Stimulated activated effector memory CD8-positive, alpha-beta T cell treated with anti-CD3 and anti-CD28 coated beads, Interleukin-12 subunit alpha, Interleukin-12 subunit beta, amount 100 ng/mL, for 72 hours (primary cell): Measurements from ENCODE around the gene ENO3.
A peak's percentile ranks its signal among the peaks of the same experiment; 100 is the strongest.

ENCODE experiments used
- ATAC-seq: fragments of 150-1000 bp; cut with Tn5 transposase; 2 replicates; pipeline ENCODE4 v1.10.0; 2021
- DNase-seq, 2 donors: peaks; one replicate each; pipeline ENCODE4 v3.0.0; 2021 to 2022; ENCODE audit warnings: low spot score in 2 of 2
- H3K27ac Mint-ChIP-seq: one replicate; pipeline ENCODE4 v1.8.0; 2022; ENCODE audit warnings: mild to moderate bottlenecking, mixed read lengths
- H3K36me3 Mint-ChIP-seq: one replicate; pipeline ENCODE4 v1.8.0; 2022; ENCODE audit warnings: mild to moderate bottlenecking, mixed read lengths
- H3K4me1 Mint-ChIP-seq: one replicate; pipeline ENCODE4 v1.8.0; 2022; ENCODE audit warnings: mixed read lengths
- H3K4me3 Mint-ChIP-seq: one replicate; pipeline ENCODE4 v1.8.0; 2022; ENCODE audit warnings: mild to moderate bottlenecking, mixed read lengths
- H3K9me3 Mint-ChIP-seq: one replicate; pipeline ENCODE4 v1.8.0; 2022; ENCODE audit warnings: mixed read lengths

Gene ENO3

DNA sequence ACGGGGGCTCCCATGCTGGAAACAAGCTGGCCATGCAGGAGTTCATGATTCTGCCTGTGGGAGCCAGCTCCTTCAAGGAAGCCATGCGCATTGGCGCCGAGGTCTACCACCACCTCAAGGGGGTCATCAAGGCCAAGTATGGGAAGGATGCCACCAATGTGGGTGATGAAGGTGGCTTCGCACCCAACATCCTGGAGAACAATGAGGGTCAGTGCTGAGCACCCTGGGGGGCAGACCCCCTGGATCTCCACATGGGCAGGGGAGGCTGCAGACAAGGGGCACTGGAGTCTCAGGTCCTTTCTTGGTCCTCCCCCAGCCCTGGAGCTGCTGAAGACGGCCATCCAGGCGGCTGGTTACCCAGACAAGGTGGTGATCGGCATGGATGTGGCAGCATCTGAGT is 4.2 kb downstream of the ENO3 start:
- Mint-ChIP-seq H3K4me1 (peaks cover 19% of the 10 kb centered on the region), H3K36me3 (peaks cover 25% of the 10 kb centered on the region), H3K4me3 (no peak overlapping the region), H3K27ac (no peak overlapping the region), H3K9me3 (no peaks in the 10 kb centered on the region)
- DNase-seq: no peak
- no peak for ATAC-seq

DNA sequence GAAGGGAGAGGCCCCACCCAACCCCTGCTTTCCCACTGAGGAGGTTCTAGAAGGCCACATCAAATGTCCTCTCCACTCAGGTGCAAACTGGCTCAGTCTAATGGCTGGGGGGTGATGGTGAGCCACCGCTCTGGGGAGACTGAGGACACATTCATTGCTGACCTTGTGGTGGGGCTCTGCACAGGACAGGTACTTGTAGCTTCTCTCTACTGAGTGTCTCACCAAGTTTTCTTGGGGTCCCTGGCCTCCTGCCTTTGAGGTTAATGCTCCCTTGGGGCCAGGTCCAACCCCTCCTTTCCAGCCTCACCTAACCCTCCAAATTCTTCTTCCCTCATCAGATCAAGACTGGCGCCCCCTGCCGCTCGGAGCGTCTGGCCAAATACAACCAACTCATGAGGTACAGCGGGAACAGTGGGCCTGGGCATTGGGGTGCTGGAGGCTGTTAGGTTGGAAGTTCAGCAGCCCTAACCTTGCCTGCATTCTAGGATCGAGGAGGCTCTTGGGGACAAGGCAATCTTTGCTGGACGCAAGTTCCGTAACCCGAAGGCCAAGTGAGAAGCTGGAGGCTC is 5.7 kb downstream of the ENO3 start:
- ATAC-seq (peak; percentile 31), DNase-seq (no peak)
- Mint-ChIP-seq H3K27ac (peak overlapping the region; percentile 45), H3K9me3 (no peaks in the 10 kb centered on the region), H3K4me1 (peaks cover 10% of the 10 kb centered on the region), H3K4me3 (no peak overlapping the region), H3K36me3 (peaks cover 32% of the 10 kb centered on the region)

DNA sequence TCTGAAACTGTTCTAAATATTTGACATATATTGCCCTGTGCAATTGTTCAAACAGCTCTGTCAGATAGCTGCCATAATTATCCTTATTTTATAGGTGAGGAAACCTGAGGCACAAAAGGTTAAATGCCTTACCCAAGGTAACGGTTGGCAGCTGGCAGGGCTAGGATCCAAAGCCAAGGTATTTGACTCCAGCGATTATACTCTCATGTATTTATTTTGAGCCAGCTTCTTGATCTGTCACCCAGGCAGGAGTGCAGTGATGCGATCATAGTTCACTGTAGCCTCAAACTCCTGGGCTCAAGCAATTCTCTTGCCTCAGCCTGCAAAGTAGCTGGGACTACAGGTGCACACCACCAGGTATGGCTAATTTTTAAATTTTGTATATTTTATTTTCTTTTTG is 7.2 kb downstream of the ENO3 start:
- no peaks in the 10 kb centered on the region for H3K9me3 Mint-ChIP-seq
- no peak overlapping the region for H3K27ac Mint-ChIP-seq
- DNase-seq: no peak
- ATAC-seq: no peak
- peaks cover 6% of the 10 kb centered on the region for H3K4me1 Mint-ChIP-seq
- H3K4me3 Mint-ChIP-seq: no peak overlapping the region
- H3K36me3 Mint-ChIP-seq: peaks cover 37% of the 10 kb centered on the region

DNA sequence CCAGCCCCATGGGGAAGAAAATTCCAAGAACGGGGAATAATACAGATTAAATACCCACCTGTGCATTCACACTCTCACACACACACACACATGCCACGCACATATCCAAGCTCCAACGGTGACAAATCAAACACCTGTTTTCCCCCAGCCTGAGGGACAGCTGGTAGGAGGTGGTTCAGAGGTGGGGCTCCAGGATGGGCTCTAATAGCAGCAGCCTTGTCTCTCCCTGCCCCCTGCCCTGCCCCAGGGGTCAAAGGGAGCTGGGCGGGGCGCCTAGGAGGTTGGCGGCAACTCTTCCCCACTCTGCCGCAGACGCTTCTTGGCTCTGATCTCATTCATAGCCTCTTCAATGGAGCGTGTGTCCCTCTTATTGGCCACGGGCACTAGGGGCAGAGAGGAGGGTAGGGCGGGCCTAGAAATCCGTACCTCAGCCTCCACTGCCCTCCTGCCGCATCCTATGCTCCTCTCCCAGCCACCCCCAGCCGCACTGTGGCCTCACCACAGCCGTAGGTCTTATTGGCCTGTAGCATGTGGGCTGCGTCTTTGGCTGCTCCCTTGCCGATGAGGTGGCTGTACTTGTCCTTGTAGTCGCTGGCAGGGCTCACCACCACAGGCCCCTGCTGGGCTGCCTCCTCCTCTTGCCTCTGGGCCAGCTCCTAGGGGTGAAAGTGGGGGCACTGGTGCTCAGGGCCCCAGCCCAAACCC is 8.5 kb downstream of the ENO3 start:
- H3K9me3 Mint-ChIP-seq: no peaks in the 10 kb centered on the region
- DNase-seq: no peak
- peaks cover 6% of the 10 kb centered on the region for H3K4me1 Mint-ChIP-seq
- H3K27ac Mint-ChIP-seq: peak overlapping the region; percentile 83
- H3K4me3 Mint-ChIP-seq: no peak overlapping the region
- ATAC-seq: peak; percentile 11
- H3K36me3 Mint-ChIP-seq: peaks cover 43% of the 10 kb centered on the region

DNA sequence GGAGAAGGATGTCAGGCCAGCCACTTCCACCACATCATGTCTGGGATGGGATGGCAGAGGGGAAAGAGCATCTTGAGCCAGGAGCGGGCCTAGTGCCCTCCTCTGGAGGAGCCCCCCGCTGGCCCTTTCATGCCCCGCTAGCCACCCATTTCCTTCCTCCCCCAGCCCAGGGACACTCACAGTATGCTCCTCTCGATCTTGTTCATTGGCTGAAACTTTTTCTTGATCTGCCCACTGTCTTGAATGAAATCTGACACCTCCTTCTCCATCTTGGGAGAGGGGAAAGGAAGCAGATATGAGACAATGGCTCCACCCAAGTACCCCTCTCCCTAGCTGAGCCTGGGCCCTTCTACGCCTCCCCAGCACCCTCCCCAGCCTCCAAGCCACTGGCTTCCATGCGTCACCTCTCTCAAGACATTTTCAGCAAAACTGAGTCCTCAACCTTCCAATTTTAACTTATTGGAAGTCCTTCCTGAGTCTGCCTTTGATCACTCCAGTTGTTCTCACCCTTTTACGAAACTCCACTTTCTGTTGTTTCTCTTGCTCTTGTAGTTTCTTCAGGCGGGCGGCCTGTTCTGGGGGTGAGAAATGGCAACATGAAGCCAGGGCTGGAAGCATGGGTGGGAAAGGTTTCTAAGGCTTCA is 9.5 kb downstream of the ENO3 start:
- Mint-ChIP-seq H3K4me1 (peaks cover 11% of the 10 kb centered on the region), H3K36me3 (peaks cover 43% of the 10 kb centered on the region), H3K4me3 (no peak overlapping the region), H3K9me3 (no peaks in the 10 kb centered on the region), H3K27ac (peak overlapping the region; percentile 16)
- DNase-seq: no peak
- ATAC-seq: no peak

DNA sequence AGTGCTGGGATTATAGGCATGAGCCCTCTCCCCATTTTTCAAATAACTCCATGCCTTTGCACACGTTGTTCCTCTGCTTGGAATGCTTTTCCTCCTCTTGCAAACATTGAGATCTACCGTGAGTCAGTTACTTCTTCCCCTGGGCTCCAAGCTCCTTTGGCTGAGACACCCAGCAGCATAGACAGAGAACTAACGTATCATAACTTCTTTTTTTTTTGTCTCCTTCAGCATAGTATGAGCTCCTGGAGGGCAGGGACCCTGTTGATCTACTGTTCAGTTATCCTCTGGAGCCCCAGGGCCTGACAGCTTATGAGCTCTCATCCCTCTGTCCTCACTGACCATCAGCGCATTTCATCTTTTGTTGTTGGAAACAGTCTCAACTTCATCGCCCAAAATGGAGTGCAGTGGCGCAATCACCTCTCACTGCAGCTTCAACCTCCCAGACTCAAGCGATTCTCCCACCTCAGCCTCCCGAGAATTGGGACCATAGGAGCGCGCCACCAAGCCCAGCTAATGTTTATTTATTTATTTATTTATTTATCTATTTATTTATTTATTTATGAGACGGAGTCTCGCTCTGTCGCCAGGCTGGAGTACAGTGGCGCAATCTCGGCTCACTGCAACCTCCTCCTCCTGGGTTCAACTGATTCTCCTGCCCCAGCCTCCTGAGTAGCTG is 14.5 kb downstream of the ENO3 start:
- Mint-ChIP-seq H3K4me1 (peaks cover 19% of the 10 kb centered on the region), H3K4me3 (no peak overlapping the region), H3K27ac (no peak overlapping the region), H3K9me3 (no peaks in the 10 kb centered on the region), H3K36me3 (peaks cover 22% of the 10 kb centered on the region)
- no peak for DNase-seq
- ATAC-seq: no peak

DNA sequence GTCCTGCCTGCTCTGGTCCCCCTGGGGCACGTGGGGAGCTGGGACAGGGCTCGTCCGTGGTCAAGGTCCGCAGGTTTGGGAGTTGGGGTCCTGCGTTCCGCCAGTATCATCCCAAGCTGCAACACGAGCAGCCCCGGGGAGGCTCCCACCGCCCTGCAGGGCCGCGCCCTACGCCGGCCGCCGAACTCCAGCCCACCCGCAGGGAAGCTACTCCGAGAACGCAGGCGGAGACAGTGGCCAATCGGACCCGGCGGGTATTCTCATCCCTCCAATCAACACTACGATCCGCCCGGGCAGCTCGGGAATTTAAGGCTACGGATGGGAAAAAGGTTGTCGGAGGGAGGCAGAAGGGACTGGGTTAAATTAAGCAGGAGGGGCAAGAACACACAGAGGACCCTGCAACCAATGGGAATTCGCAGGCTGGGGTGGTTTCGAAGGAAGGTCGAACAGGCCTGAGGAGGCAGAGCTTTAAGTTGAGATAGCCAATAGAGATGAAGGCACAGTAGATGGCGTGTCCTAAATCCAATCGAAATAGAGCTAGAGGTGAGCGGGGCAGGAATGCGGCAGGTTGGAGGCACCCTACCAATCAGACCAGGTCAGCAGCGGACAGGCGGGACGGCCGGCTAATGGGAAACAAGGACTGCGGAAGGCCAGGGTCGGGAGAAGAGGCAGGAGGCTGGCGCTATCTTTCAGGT is 16.1 kb downstream of the ENO3 start:
- Mint-ChIP-seq H3K36me3 (peaks cover 8% of the 10 kb centered on the region), H3K4me1 (peaks cover 16% of the 10 kb centered on the region), H3K27ac (no peak overlapping the region), H3K4me3 (no peak overlapping the region), H3K9me3 (no peaks in the 10 kb centered on the region)
- DNase-seq (no peak), ATAC-seq (peak; percentile 81)

DNA sequence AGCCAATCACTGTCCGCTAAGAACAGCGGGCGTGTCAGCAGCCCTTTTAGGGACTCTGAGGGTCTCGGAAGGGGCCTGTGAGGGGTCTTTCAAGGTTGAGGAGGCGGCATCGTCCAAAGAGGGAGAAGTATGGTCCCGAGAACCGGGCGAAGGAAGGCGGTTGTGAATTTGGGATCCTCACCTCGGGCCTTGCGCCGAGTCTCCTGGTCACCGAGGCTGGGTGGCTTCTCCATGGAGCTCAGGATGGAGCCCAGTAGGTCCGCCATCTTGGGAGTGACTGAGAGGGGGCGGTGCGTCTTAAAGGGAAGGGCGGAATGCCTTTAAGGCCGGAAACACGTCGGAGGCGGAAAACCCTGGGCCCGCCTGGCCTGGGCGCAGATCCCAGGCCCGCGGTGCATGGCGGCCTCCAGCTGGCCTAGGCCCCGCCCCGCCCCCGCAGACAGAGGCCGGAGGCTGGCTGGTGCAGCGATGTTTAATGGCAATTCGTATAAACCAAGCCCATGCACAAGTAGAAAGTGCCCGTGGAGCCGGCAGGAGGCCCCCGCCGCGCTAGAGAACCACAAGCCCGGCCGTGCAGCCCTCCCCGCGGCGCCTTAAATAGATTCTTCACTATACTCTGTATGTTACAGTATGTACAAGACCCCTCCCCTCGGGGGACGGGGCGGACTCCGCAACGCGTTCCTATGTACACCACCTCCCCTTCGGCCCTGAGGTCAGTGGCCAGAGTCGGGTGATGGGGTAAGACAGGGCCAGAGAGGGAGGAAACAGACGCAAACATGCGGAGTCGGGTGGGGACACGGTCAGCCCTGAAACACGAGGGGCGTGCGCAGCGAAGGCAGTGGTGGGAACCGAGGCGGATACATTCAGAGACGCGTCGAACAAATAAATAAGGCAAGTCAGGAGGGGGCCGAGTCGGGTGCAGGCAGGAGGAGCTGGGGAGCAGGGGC is 16.9 kb downstream of the ENO3 start, which contains the start of gene SPAG7:
SPAG7 (minus strand) TSS at position 279 of the 947 bp plus-strand sequence; CDS start at position 266, 13 bp downstream.
- ATAC-seq: peak; percentile 76
- H3K36me3 Mint-ChIP-seq: peaks cover 8% of the 10 kb centered on the region
- H3K27ac Mint-ChIP-seq: no peak within 1 kb of the TSS
- H3K4me1 Mint-ChIP-seq: peaks cover 16% of the 10 kb centered on the region
- H3K4me3 Mint-ChIP-seq: no peak within 1 kb of the TSS
- no peaks in the 10 kb centered on the region for H3K9me3 Mint-ChIP-seq
- DNase-seq: peak; percentile 94 to 99

DNA sequence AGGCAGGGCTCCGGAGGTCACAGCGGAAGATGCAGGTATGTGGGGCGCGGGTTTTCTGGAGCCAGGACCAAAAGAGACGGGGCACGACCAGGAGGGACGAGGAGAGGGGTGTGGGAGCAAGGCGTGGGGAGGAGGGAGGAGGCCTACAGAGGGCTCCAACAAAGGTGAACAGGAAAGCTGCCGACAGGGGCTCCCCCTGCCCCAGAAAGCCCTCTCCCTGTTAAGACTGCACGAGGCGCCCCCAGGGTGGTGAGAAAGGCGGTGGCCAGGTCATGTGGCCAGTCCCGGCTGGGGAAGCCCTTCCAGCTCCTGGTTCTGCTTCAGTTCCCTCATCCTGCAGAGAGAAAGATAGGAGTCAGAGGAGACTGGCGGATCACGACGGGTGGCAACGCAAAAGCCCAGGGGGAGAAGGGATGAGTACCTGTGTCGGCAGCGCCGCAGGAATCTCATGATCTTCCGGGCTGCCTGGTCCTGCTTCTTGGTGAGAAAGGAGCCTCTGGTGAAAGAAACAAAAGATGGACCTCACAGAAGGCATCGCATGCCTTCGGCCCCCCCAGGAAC is 17.6 kb downstream of the ENO3 start:
- Mint-ChIP-seq H3K4me1 (peaks cover 16% of the 10 kb centered on the region), H3K9me3 (no peaks in the 10 kb centered on the region), H3K27ac (no peak overlapping the region), H3K36me3 (peaks cover under 1% of the 10 kb centered on the region), H3K4me3 (no peak overlapping the region)
- DNase-seq (peak in 1 of 2 donors; percentile 75), ATAC-seq (no peak)

DNA sequence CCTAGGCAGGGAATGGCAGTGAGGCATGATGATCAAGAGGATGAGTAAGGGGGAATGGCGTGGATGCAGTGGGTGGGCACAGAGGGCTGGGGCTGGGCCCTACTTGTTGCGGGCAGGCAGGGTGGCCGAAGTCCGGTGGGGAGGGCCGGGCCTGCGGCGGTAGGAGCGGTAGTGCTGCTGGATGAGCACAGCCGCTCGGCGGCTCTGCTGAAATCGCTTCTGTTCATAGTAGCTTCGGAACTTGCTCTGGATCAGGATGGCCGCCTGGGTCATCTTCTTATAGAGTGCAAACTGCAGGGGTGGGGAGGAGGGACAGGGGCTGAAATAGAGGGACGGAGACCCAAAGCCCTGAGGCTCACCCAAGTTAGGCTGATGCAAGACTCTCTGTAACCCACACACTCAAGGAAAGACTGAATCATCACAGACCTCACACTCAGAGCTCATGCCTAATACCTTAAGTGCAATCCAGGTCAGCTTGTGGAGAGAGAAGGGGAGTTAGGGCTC is 18.2 kb downstream of the ENO3 start:
- no peak overlapping the region for H3K27ac Mint-ChIP-seq
- H3K4me1 Mint-ChIP-seq: peaks cover 16% of the 10 kb centered on the region
- DNase-seq: peak; percentile 39 to 81
- H3K4me3 Mint-ChIP-seq: no peak overlapping the region
- peak; percentile 65 for ATAC-seq
- H3K36me3 Mint-ChIP-seq: no peaks in the 10 kb centered on the region
- H3K9me3 Mint-ChIP-seq: no peaks in the 10 kb centered on the region

DNA sequence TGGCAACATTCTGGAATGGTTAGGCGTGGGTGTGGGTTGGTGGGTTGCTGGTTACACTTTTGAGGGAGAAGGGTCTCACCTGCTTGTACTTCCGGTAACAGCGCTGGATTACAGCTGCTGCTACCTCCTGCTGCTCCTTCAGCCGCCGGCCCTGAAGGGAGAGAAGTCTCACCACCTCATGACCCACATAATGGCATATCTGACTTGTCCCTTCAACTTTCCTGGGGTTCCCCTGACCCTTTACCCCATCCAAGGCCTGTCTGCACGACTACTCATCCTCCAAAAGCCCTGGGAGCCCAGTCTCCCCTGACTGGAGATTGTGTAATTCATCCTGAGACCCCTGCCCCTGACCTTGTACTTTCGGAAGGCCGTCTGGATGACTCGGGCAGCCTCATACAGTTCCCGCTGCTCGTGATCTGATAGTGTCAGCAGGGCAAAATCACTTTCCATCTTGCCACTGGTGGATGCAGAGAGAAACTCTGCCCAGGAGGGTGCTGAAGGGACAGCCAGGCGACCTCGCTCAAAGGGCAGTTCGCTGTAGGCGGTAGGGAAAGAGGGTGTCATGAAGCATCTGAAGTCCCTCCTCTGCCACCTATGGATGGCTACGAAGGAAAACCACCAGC is 18.7 kb downstream of the ENO3 start:
- no peaks in the 10 kb centered on the region for H3K36me3 Mint-ChIP-seq
- DNase-seq: peak; percentile 38 to 80
- ATAC-seq: peak; percentile 40
- H3K27ac Mint-ChIP-seq: no peak overlapping the region
- H3K4me1 Mint-ChIP-seq: peaks cover 16% of the 10 kb centered on the region
- H3K9me3 Mint-ChIP-seq: no peaks in the 10 kb centered on the region
- no peak overlapping the region for H3K4me3 Mint-ChIP-seq

DNA sequence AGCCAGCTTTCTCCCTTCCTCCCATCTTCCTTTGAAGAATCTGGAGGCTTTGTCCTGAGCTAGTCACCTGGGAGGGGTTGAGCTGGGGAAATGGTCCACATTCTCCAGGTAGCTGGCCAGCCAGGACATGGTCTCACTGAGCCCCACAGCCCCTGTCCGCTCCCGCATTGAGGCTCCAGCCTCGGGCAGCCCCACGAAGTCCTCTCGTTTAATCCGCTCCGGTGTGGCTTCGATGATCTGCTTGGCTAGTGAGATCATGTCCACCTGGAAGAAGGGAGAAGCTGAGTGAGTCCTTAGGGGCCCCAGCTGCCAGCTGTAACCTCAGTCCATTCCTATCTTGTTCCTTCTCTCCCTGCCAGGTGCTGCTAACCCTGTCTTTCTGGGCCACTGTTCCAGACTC is 19.4 kb downstream of the ENO3 start:
- no peaks in the 10 kb centered on the region for H3K9me3 Mint-ChIP-seq

DNA sequence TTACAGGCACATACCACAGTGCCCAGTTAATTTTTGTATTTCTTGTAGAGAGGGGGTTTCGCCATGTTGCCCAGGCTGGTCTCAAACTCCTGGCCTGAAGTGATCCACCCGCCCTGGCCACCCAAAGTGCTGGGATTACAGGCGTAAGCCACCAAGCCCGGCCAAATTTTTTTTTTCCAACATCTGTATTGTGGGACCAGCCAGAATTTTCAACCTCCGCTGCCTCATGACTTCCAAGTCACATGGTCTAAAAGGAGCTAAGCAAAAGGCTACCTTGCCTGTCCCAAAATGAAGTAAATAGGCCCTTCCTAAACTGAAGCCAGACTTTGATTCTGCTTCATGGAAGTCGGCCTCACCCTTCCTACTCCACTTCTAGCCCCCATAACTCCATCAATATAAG is 20.9 kb downstream of the ENO3 start:
- Mint-ChIP-seq H3K36me3 (no peaks in the 10 kb centered on the region), H3K4me3 (no peak overlapping the region), H3K9me3 (no peaks in the 10 kb centered on the region), H3K4me1 (peaks cover 9% of the 10 kb centered on the region), H3K27ac (peak overlapping the region; percentile 24)
- DNase-seq (no peak), ATAC-seq (no peak)

More for the DNA sequence above, 19.4 kb downstream of the ENO3 start:
- Mint-ChIP-seq H3K27ac (no peak overlapping the region), H3K4me3 (no peak overlapping the region), H3K36me3 (no peaks in the 10 kb centered on the region), H3K4me1 (peaks cover 17% of the 10 kb centered on the region)
- DNase-seq (no peak), ATAC-seq (no peak)
